Measurements from ENCODE around the gene PRDX2.

Gene PRDX2

DNA sequence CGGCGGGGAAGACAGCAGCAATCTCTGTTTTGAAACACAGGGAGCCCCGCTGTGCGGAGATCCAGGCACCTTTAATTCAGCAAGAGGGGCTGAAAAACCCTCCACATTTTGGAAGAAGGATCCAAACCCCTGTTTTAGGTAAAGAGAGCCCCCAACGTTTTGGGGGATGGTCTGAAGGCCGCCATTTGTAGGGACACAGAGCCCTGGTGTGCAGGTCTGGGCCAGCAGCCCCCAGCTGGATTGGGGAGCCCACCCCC, 22.8 kb downstream of the PRDX2 start:
- no peak for DNase-seq

DNA sequence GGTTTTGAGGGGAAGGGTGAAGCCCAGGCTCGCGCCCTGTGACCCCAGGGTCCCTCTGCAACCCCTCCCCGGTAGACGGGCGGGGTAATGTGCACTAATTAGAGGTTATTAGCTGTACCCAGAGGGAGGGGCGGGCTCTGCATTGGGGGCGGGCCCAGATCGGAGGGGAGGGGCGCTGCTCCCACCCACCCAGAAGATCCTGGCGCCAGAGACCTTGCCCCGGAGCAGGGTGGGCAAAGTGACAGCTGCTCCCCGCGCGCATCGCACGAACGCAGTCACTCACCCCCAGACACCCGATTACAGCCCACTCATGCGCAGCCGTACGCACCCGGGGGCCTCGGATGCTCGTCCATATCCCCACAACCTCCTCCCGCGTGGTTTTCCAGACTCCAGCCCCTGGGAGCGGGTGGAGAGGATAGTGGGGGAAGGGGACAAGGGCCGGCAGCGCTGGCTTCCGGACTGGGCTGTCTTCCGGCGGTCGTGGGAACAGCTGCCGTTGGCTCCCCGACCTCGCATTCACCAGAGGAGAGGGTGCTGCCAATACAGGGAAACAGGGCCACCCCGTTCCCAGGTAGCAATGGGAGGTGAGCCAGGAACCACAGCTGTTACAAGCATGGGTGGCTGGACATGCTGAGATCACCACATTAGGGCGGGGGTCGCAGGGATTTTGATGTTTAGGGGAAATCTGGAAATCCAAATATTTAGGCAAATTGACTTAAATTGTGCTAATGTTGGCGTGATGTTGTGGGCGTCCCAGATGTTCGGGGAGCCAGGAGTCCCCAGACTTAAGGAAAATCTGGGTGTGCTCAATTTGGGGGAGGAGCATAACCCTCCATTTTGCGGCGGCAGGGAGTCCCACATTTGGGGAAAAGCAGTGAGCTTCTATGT, 23.3 kb downstream of the PRDX2 start:
- peak; percentile 71 for DNase-seq

DNA sequence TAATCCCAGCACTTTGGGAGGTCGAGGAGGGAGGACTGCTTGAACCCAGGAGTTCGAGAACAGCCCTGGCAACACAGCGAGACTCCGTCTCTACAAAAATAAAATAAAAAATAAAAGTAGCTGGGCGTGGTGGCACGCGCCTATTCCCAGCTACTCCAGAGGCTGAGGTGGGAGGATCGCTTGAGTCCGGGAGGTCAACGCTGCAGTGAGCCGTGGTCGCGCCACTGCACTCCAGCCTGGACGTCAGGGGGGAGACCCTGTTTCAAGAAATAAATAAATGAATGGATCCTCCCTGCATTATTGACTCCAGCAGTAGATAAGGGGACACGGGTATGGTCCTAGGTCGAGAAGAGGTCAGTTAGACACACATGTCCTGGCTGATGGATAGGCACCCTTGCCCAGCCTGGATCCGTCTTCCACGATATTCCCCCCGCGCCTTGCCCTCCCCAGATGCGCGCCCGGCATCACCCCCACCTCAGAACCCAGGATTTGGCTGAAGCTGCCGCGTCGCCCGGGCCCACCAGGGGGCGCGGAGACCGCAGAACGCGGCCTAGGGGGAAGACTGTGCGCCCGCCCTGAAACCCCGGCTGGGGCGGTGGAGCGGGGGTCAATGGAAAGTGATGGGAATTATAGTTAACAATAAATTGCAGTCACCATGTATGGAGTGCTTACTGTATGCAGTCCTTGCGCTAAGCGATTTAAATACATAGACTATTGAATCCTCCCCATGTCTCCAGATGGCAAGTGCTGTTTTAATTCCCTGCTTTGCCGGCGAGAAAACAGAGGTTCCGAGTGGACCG, 24.2 kb downstream of the PRDX2 start:
- DNase-seq: peak; percentile 33

DNA sequence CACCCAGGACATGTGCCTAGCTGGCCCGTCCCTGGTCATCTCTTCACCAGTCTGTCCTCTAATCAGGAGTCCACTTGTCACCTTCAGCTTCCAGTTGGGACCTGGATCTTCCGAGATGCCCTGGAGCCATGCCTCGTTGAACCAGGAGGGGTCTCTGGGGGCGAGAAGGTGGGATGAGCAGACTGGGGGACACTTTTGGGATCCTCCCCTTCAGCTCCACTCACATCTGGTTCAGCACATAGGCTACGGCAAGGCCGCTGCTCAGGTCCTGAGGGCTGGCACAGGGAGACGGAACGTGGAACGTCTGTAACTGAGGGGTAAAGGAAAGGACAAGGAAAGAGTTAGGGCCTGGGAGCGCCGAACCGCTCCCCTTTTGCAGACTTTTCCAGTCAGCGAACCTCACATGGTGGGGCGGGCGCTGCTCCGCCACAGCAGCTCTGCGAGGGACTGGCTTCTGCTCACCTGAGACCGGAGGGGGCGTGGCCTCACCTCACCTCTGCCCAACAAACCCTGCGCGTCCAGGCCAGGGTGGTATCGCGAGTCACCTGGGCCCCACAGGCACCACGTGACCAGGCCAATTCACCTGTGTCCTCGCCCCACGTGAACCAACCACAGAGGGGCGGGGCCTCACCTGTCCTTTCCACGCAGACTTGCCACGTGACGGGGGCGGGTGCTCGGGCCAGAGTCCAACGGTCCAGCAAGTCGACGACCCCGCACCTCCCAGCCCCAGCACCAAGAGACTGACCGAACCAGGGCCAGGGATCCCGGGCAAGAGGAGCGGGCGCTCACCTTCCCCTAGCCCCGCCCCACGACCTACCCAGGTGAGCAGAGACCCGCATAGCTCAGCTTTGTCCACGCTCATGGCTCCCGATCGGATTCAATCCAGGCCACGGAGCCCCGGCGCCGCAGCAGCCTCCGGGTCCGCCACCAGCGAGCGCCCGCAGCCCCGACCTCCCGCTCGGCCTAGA, 26.7 kb downstream of the PRDX2 start, which contains the start of gene HOOK2:
TSS of gene HOOK2 (minus strand) at position 965 of the 968 bp plus-strand sequence. CDS start at position 862, 103 bp downstream.
- DNase-seq: no peak

DNA sequence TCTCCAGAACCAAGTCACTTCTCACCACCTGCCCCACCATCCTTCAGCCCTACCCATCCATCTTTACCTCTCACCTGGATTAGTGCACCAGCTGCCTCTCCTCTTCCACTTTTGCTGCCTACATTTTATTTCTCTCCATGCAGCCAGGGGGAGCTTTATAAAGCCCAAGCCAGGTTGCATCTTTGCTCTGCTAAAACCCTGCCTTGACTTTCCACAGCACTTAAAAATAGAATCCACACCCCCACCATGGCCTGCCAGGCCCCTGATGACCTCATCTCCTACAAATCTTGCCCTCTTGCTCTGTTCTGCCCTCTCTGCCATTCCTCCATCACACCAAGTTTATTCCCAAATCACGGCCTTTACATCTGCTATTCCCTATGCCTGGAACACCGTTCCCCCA, 28.0 kb downstream of the PRDX2 start:
- no peak for DNase-seq

DNA sequence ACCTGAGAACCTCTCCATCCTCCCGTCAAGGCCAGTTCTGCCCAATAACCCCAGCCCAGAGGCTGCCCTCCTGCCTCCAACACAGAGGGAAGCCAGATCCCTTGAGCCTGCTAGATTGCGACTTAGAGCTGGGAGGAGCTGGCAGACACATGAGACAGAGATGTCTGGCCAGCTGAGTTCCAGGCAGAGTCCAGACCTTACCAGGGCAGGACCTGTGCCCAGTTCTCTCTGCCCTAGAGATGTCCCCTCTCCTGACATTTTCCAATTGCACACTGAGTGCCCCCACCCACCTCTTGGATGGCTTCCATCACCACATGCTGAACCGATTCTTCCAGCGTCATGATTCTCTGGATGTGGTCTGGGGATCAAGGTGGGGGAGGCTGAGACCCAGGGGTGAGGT, 29.3 kb downstream of the PRDX2 start:
- no peak for DNase-seq

DNA sequence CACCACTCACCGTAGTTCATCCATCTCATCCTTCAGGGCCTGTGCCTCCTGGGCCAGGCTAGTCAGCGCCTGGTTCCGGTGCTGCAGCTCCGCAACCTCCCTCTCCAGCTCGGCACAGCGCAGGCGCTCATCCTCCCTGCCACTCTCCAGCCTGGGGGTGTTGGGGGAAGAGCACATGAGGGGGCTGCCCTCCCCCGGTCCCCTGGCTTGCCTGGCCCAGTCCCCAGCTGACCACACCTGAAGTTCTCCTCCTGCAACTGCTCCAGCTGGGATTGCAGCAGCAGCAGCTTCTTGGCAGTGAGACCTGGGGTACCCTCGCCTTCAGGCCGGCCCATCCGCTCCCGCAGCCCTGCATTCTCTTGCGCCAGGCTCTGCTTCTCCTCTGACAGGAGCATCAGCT, 30.7 kb downstream of the PRDX2 start:
- no peak for DNase-seq

DNA sequence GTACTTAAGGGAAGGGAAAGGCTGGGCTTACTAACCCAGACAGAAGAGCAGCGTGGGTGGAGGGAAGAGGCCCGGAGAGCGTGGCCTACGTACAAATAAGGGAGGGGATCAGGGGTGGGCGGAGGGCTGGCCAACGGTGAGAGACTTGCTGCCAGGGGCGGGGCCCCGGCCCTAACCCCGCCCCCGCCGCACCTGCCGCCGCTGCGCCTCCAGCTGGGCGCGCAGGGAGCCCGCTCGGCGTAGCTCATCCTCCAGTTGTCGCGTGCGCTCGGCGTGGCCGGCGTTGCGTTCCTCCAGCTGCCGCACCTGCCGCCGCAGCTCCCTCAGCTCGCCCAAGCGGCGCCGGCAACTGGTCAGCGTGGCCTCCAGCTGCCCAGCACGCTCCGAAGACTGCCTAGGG, 31.9 kb downstream of the PRDX2 start:
- no peak for DNase-seq

DNA sequence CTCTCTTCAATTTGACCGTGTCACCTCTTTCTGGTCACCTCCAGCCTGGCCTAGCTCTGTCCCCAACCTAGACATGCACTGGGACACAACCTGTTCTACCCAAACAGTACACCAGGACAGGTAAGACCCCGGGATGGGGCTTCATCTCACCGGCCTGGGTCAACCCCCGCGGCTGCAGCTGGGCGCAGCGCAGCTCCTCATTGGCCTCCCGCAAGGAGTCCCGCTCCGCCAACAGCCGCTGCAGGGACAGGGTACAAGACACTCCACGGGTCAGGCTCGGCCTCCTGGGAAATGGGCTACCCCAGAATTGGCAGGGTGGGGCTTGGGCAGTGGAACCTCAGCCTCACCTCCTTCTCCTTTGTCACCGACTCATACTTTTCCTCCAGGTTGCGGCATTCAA, 33.9 kb downstream of the PRDX2 start:
- DNase-seq: no peak

DNA sequence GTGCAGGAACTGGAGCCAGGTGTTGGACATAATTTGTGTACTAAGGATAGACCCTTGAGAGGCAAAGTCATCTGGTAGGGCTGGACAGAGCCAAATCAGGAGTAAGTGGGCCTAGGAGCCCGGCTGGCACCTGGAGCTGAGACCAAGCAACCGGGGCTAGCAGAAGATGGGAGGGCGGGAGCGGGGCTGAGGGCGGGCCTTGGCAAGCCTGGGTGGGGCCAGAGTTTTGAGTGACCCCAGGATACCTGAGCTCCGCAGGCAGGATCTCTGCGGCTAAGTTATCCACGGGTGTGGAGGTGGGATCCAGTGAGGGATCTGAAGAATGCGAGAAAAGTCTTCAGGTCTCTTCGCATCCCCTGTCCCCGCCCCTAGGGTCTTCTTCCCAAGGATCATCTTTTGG, 34.5 kb downstream of the PRDX2 start:
- DNase-seq: no peak

DNA sequence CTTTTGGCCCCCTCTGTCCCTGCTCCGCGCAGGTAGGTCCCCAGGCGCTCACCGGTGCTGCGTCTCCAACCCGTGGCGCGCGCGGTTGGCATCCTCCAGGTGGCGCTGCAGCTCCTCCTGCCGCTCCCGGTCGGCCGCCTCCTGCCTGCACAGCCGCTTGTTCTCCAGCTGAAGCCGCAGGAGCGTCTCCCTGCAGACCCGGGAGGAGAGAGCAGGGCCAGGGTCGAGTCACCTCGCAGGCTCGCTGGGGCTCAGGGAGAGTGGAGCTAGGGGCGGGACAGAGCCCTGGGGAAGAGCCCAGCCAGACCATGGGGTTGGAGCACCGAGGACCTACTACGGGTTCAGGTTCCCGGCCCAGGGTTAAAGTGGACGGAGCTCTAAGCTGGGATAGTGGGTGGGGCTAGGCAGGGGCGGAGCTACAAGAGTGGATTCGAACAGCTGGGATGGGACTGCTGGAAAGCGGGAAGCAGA, 35.5 kb downstream of the PRDX2 start:
- no peak for DNase-seq

DNA sequence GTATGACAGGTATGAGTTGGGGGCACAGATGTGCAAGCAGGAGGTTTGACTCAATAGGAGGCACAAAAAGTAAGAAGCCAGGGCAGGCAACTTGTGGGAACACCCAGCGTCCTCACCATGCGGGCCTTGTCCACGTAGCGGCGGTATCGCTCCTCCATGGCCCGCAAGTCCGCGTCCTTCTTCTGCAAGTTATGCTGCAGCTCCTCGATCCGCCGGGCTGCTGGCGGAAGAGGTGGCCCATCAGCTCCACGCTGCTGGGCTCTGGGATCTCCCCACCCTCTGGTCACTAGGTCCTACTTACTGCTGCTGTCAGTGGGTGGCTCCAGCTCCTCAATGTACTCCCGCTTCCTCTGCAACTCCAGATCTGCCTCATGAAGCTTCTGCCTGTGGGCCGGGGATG, 36.9 kb downstream of the PRDX2 start:
- no peak for DNase-seq

DNA sequence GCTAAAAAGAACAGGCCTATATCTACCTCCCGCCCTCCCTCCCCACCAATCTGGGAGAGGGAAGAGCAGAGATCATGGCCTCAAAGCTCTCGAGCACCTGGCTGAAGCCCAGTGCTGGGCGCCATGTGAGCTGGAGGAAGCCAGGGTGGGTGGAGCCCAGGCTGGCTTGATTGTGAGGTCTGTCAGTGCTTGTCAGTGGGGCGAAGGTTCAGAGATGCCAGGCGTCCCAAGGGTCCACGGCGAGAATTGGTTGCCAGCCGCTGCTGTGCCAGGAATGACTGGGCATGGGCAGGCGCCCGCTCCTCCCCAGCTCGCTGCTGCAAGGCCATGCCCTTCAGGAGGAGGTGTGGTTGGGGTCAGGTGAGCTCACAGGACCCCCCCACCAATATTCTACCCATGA, 38.5 kb downstream of the PRDX2 start:
- no peak for DNase-seq

DNA sequence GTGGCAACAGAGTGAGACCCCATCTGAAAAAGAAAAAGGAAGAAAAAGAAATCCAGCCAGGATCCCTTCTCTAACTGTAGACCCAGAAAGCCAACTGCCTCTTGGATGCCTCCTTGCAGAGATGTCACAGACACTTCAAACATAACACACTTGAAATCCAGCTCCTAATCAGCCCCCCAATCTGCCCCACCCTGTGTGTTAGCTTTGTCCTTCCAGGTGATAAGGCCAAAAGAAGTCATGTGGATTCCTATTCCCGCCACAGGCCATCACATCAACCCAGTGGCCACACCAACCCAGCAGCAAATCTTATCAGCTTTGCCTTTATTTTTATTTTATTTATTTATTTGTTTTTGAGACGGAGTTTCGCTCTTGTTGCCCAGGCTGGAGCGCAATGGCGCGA, 41.9 kb downstream of the PRDX2 start:
- no peak for DNase-seq

DNA sequence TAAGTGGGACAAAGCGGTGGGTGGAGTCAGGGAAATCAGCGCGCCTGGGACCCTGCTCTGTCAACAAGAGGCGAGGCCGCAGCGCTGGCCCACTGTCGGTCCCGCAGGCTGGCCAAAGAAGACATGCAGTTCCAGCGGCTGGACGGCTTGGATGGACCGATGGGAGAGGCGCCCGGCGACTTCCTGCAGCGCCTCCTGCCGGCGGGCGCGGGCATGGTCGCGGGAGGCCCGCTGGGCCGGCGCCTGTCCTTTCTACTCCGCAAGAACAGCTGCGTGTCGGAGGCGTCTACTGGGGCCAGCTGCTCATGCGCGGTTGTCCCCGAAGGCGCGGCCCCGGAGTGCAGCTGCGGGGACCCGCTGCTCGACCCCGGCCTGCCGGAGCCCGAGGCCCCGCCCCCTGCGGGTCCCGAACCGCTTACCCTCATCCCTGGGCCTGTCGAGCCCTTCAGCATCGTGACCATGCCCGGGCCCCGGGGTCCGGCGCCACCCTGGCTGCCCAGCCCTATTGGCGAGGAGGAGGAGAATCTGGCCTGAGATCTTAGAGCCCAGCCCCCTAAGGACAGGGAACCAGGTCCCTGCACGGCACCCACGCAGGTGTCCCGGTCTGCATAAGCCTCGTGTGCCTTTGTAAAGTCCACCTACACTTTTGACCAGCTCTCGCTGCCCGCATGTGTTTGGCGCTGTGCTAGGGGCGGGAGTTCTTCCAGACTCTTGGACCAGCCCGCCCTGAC, 43.9 kb downstream of the PRDX2 start:
- no peak for DNase-seq

DNA sequence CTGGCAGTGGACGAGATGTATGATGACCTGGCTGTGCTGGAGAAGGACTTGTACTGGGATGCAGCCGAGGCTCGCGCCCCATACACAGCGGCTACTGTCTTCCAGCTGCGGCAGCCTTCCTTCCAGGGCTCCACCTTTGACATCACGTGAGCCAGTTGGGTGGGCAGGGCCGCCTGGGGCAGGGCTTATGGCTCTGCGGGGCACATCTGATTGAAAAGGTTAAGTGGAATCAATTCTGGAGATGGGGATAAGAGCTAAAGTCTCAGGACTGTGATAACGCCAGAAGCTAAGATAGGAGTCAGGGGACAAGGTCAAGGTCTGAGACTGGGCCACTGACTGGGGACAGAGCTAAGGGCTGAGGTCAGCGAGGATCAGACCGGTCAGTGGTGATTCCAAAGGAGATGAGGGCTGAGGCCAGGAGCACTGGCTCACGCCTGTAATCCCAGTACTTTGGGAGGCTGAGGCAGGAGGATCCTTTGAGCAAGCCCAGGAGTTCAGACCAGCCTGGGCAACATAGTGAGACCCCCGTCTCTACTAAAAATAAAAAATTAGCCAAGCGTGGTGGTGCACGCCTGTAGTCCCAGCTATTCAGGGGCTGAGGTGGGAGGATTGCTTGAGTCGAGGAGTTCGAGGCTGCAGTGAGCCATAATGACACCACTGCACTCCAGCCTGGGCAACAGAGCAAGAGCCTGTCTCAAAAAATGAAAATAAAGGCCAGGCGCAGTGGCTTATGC, 45.3 kb downstream of the PRDX2 start:
- DNase-seq: no peak

DNA sequence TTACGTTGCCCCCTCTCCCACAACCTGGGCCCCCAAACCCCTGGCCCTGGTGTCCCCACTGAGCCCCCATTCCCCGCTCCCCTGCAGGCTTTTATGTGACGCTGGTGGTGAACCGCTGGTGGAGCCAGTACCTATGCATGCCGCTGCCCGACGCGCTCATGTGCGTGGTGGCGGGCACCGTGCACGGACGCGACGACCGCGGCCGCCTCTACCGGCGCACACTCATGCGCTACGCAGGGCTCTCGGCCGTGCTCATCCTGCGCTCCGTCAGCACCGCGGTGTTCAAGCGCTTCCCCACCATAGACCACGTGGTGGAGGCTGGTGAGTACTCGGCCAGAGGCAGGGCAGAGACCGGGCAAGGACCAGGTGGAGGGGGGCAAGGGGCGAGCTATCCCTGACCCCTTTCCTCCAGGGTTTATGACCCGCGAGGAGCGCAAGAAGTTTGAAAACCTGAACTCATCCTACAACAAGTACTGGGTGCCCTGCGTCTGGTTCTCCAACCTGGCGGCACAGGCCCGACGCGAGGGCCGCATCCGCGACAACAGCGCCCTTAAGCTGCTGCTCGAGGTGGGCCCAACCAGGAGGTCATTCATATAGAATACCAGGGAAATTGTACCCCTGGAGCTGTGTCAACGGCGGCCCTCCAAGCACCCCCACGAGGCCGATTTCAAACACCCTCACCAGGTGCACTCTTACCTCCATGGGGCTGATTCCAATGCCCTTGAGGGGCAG, 47.0 kb downstream of the PRDX2 start:
- no peak for DNase-seq

DNA sequence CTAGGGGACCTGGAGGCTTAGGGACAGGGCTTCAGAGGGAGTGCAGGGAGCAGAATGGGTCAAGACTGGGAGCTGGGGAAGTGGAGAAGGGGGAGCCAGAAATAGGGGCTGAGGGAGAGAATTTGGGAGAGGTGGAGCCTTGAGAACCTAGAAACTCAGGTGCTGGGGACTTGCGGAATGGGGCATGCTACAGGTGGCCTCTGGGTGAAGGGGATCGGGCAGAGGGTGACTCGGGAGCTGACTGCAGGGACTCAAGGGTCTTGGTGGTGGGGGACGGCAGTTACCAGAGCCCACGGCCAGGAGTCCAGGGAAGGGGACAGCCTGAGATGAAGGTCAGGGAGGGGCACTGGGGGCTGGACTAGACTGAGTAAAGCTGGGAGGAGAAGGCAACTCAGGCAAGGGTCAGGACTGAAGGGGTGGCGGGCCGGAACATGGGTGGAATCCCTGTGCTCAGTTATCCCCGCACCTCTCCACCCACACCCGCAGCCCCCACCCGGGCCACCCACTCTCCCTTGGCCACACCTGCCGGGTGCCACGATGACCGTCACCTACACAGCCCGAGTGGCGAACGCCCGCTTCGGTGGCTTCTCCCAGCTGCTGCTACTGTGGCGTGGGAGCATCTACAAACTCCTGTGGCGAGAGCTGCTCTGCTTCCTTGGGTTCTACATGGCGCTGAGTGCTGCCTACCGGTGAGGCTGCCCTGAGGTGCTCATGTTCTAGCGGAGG, 49.4 kb downstream of the PRDX2 start:
- DNase-seq: no peak

DNA sequence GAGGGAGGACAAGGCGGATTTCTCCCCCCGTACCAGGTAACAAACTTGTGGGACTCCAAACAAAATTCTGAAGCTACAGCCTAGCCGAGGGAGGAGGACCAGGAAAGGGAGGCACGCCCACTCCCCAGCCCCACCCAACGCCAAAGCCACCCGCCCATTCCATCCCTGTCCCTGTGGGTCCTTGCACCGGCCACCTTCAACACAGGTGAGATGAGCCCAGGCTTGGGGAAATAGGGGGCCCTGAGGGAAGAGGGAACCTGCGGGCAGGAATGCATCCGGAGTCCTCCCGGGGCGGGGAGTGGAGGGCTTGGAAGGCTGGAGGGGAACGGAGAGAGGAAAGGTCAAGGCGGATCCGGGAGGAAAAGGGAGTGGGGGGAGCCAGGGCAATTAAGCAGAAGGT, 50.0 kb downstream of the PRDX2 start, which contains the start of gene BEST2:
TSS of gene BEST2 (plus strand) at position 157 of the 400 bp plus-strand sequence. CDS start 802 bp downstream, outside the sequence.
- DNase-seq: no peak

DNA sequence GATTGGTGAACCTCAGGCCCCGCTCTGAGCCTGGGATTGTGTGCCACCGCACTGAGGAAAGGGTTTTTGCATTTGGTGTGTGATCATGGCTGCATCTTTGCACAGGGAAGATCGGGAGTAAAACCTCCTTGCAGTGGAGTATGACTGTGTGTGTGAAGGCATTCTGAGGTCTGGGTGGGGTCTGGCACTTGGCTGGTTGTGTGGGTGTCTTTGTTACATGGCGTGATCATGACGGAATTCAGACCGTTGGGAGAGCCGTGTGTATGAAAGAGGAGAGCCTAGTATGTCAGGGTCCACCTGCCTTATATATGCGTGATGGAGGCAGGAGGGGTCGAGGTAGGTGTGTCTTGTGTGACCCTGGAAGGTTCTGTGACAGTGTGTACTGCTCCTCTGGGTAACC, 50.7 kb downstream of the PRDX2 start:
- no peak for DNase-seq

Measured in NCI-H2081 treated with DMSO at 0.1 percent for 48 hours (cell line).